NCI-H1105 treated with DMSO at 0.1 percent for 48 hours (cell line): Measurements from ENCODE around the gene IL24.

Source experiments
- DNase-seq: peaks from one replicate; lab custom pipeline; 2025; lab: John Stamatoyannopoulos, UW

The IL24 gene

DNA sequence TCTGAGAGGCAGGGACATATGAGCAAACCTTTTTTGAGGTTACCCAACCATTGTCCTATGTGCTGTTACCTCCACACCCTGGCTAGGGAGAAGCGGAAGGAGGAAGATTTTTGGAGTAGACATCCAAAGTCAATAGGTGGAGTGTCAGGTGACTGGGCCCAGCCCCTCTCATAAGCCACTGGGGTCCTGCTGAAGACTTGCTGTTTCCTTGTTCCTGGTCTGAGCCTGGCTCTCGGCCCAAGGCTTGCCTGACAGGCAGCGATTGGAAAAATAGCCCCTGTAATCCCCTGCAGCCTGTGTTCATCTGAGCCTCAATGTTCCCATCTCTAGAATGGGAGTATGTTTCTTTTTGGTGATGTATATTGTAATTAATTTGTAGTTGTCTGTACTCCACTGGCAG lies 55.9 kb downstream of the IL24 start:
- DNase-seq: no peak

DNA sequence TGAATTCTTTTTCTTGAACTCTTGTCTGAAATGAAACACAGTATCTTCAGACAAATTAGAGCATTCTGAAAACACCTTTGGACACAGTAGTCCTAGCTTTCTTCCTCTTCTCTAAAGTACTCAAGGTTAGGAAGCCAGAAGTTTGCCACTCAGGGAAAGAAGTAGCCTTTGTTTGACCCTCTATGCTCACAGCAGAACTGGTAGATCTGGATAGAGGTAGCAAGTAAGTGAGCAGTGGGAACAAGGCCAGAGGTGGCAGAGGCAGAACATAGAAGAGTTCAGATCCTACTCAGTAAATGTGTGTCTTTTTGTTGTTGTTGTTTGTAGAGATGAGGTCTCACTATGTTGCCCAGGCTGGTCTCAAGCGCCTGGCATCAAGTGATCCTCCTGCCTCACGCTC lies 56.4 kb downstream of the IL24 start:
- no peak for DNase-seq
